GM18861 (cell line): Measurements from ENCODE around the gene ADAM23.

Experiments
- ATAC-seq: cut with Tn5 transposase; IDR thresholded peaks from one replicate; pipeline ENCODE4 v1.9.1; 2021; ENCODE audit not compliant: unreplicated experiment

Gene ADAM23

GRCh38 chr2:206438196-206438724 is 5.1 kb upstream of the ADAM23 start:
- no peak for ATAC-seq

GRCh38 chr2:206442474-206442832 is 879 bp upstream of the ADAM23 start:
- ATAC-seq: no peak

- ATAC-seq: peak; percentile 44
These were observed 599 bp downstream of the ADAM23 start for GRCh38 chr2:206443735-206444527.

GRCh38 chr2:206445948-206446347 is 2.6 kb downstream of the ADAM23 start:
- no peak for ATAC-seq

GRCh38 chr2:206452242-206452641 is 8.9 kb downstream of the ADAM23 start:
- no peak for ATAC-seq

GRCh38 chr2:206452750-206453149 is 9.4 kb downstream of the ADAM23 start:
- ATAC-seq: no peak

GRCh38 chr2:206456078-206456754 is 12.9 kb downstream of the ADAM23 start:
- no peak for ATAC-seq

- peak; percentile 76 for ATAC-seq
These were observed 13.9 kb downstream of the ADAM23 start for GRCh38 chr2:206457188-206457634.

GRCh38 chr2:206462240-206462854 is 19.0 kb downstream of the ADAM23 start:
- no peak for ATAC-seq

- ATAC-seq: no peak
These were observed 20.4 kb downstream of the ADAM23 start for GRCh38 chr2:206463685-206464084.

GRCh38 chr2:206464597-206464996 is 21.3 kb downstream of the ADAM23 start:
- no peak for ATAC-seq

GRCh38 chr2:206471524-206472062 is 28.3 kb downstream of the ADAM23 start:
- no peak for ATAC-seq

- no peak for ATAC-seq
These were observed 28.8 kb downstream of the ADAM23 start for GRCh38 chr2:206472094-206472493.

- ATAC-seq: no peak
These were observed 30.8 kb downstream of the ADAM23 start for GRCh38 chr2:206474099-206474498.

GRCh38 chr2:206477296-206477695 is 34.0 kb downstream of the ADAM23 start:
- no peak for ATAC-seq

GRCh38 chr2:206478340-206478739 is 35.0 kb downstream of the ADAM23 start:
- ATAC-seq: no peak

GRCh38 chr2:206480161-206480560 is 36.8 kb downstream of the ADAM23 start:
- no peak for ATAC-seq

- ATAC-seq: no peak
These were observed 37.3 kb downstream of the ADAM23 start for GRCh38 chr2:206480620-206481019.

GRCh38 chr2:206481056-206481455 is 37.7 kb downstream of the ADAM23 start:
- ATAC-seq: no peak

GRCh38 chr2:206482123-206482522 is 38.8 kb downstream of the ADAM23 start:
- no peak for ATAC-seq

- ATAC-seq: no peak
These were observed 39.3 kb downstream of the ADAM23 start for GRCh38 chr2:206482633-206483032.
